Measurements from ENCODE around the gene AJAP1.
"Not testable (repeated sequence)": the region's sequence is repeated elsewhere in the genome, so short reads cannot be mapped to it uniquely, and the experiment has no call there.

Gene AJAP1, protein sequence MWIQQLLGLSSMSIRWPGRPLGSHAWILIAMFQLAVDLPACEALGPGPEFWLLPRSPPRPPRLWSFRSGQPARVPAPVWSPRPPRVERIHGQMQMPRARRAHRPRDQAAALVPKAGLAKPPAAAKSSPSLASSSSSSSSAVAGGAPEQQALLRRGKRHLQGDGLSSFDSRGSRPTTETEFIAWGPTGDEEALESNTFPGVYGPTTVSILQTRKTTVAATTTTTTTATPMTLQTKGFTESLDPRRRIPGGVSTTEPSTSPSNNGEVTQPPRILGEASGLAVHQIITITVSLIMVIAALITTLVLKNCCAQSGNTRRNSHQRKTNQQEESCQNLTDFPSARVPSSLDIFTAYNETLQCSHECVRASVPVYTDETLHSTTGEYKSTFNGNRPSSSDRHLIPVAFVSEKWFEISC
- total RNA-seq, result 0.15 to 0.26 reads per million in 2 donors

GRCh38 chr1:4653796-4654725, at the start of gene AJAP1:
TSS of gene AJAP1 (plus strand) at chr1:4654609. CDS start at chr1:4655426, 817 bp downstream.
- DNase-seq, result no peak

- DNase-seq, result no peak
These were observed 49.3 kb upstream of the AJAP1 start for GRCh38 chr1:4605158-4605557.

- no peak for DNase-seq
These were observed 42.7 kb upstream of the AJAP1 start for GRCh38 chr1:4611563-4612341.

DNA sequence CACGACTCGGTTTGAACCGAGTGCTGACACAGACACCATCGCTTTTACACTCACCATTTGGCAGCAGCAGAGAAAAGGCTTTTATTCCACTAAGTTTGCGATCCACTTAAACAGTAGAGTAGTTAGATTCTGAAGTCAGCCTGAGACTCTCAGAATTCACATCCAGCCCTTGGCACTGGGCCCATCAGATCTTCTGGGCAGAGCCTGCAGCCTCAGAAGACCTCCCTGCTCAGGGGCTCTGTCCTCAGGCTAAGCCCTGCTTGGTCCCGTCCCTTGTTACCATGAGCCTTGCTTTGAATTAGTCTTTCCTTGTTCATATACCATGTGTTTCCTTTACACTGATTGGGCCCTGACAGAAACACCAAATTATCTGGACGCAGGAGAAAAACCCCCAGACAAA, 41.4 kb upstream of the AJAP1 start:
- no peak for DNase-seq

GRCh38 chr1:4613606-4614370, 40.6 kb upstream of the AJAP1 start:
- no peak for DNase-seq

- DNase-seq, result no peak
These were observed 39.9 kb upstream of the AJAP1 start for GRCh38 chr1:4614371-4615137.

- no peak for DNase-seq
These were observed 39.3 kb upstream of the AJAP1 start for GRCh38 chr1:4615138-4615470.

DNA sequence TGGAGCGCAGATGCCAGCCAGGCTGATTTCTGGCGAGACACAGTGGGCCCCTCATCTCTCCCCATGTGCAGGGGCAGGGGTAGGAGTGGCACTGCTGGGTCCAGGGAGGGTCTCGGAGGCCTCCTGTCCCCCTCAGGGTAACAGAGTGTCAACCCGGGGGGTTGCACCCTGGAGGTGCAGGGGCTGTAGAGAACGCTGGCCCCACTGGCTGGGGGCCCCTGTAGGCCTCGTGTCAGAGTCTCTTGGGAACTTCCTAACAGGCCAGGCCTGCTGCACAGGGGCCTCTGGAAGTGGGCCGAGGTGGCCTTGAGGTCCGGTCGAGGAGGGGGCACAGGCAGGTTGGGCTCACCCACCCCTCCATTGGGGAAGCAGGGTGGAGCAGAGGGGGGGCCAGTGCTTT, 38.9 kb upstream of the AJAP1 start:
- no peak for DNase-seq

- no peak for DNase-seq
These were observed 37.5 kb upstream of the AJAP1 start for GRCh38 chr1:4616831-4617465.

DNA sequence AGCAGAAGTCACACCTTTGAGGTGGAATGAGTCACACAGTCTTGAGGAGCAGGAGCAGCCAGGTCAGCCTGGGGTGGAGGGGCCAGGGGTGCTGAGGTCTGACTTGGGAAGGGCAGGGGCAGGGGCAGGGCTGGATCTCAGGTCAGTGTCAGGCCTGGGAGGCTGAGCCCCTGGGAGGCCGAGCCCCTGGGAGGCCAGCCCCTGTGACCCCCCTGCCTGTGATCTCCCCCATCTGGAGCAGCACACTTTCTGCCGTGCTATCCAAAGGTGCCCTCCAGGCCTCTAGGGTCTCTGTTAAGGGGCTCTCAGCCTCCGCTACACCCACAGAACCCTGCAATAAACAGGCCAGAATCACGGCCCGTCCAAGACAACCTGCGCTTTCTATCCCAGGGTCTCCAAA, 36.9 kb upstream of the AJAP1 start:
- DNase-seq, result no peak

DNA sequence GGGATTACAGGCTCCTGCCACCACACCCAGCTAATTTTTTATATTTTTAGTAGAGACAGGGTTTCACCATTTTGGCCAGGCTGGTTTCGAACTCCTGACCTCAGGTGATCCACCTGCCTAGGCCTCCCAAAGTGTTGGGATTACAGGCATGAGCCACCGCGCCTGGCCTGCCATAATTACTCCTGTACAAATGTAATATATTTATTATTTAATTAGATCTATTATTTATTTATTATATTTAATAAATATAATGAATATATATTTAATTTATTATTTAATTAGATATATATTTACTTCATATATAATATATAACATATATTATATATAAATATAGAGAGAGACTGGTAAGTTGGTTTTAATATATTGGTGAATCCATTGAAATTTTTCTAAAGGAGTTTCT, 35.6 kb upstream of the AJAP1 start:
- DNase-seq, result not testable (repeated sequence)

- no peak for DNase-seq
These were observed 32.8 kb upstream of the AJAP1 start for GRCh38 chr1:4621646-4622045.

DNA sequence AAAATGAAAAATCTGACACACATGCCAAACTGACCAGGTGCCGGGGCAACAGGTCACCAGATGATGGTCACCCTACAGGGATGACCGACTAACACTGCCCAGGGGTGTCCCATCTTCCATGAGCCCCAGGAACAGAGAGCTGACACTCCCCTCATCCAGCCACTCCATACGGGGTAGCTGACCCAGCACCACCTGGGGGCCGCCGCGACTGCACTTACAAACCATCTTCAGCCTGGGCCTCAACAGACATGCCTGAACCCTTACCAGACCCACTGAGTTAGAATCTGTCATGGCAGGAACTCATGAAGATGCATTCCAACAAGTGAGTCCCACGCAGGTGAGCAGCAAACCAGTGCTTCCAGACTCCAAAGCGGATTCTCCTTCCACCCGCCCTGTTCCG, 31.6 kb upstream of the AJAP1 start:
- no peak for DNase-seq

DNA sequence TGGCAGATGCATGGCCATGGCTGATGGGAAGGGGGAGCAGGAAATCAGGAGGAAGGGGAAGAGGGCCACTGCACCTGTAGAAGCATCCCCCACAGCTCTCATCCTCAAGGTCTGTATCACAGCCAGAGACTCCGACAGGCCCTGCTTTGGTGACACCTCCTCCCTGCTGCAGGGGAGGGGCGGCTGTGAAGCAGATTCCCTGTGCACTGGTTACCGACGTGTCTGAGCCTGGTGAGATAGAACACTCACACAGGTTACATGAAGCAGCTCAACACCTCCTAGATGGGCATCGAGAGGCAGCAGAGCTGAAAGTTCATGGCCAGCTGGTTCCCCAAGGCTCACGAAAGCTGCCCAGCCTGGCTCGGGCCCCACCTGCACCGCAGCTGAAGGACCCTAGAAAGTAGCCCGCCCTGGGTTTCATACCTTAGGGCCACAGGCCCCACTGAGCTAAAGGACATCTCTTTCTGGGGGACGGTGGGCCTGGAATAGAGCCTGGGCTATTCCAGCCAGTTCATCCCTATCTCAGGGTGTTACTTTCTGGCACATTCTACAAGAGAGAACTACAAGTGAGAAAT, 30.2 kb upstream of the AJAP1 start:
- no peak for DNase-seq

- DNase-seq, result no peak
These were observed 29.6 kb upstream of the AJAP1 start for GRCh38 chr1:4624801-4625200.

DNA sequence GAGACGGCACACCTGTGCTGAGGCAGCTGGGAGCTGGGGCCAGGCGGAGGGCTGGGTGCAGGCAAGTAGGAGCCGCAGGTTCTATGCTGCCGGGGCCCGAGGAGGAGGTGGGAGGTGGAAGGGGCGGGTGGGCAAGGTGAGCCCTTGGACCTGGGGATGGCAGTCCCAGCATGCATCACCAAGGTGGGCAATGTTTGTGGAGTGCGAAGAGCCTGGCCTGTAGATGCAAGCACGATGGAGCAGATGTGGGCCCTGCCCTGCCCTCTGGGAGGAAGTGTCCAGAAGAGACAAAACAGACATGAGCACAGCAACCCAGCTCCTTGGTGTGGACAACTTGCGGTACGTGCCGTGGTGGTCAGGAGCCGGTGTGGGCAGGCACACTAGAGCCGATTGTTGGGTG, 28.3 kb upstream of the AJAP1 start:
- no peak for DNase-seq

GRCh38 chr1:4626560-4627319, 27.7 kb upstream of the AJAP1 start:
- no peak for DNase-seq

DNA sequence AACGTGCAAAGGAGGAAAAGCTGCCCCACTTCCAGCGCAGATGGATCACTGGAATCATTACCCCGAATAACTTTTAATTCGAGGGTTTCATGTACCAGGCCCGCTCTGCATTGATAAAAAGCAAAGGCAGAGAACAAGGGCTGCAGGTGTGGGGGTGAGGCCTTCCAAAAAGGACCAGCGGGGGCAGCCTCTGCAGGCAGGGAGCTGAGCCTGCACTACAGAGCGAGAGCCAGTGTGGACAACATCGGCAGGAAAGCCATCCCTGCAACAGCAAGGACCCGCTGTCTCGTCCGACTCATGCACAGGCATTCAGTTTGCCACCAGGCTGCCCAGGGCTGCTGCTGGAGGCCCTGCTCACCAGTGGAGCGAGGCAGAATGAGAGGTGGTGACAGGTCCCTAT, 27.1 kb upstream of the AJAP1 start:
- no peak for DNase-seq

- DNase-seq, result no peak
These were observed 25.4 kb upstream of the AJAP1 start for GRCh38 chr1:4628992-4629391.

- DNase-seq, result no peak
These were observed 23.8 kb upstream of the AJAP1 start for GRCh38 chr1:4630561-4630960.
